NCI-H146 treated with DMSO at 0.1 percent for 48 hours (cell line): ENCODE measurements around the gene SLC9C1.

Experiments
- DNase-seq: peaks from one replicate; lab custom pipeline; 2025; ENCODE audit not compliant: unreplicated experiment; lab: John Stamatoyannopoulos, UW

SLC9C1 gene

DNA sequence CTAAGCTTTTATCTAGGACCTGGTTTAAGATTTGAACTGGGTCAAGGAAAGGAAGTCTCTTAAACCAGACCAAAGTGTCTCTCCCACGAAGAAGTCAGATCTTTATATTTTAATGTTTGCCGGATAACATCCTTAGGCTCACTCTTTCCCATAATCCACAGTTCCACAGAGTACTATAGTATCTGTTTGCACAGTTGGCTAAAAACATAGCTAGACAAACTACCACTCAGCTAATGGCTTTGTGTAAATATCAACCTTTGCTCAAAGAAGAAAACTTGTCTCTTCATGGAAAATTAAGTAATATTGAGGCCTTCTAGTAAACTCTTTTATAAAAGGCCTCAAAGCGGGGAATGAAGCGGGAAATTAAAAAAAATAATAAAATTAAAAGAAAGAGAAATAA is 13.5 kb upstream of the SLC9C1 start:
- DNase-seq: no peak

- no peak for DNase-seq
Measured at GRCh38 chr3:112306825-112307224, 12.8 kb upstream of the SLC9C1 start.

- DNase-seq: no peak
Measured at GRCh38 chr3:112304611-112305010, 10.6 kb upstream of the SLC9C1 start.

GRCh38 chr3:112303764-112304325 is 9.8 kb upstream of the SLC9C1 start:
- no peak for DNase-seq

- no peak for DNase-seq
Measured at GRCh38 chr3:112302881-112303763, 9.1 kb upstream of the SLC9C1 start.

GRCh38 chr3:112302150-112302830 is 8.3 kb upstream of the SLC9C1 start:
- no peak for DNase-seq

- DNase-seq: no peak
Measured at GRCh38 chr3:112298781-112299180, 4.8 kb upstream of the SLC9C1 start.

DNA sequence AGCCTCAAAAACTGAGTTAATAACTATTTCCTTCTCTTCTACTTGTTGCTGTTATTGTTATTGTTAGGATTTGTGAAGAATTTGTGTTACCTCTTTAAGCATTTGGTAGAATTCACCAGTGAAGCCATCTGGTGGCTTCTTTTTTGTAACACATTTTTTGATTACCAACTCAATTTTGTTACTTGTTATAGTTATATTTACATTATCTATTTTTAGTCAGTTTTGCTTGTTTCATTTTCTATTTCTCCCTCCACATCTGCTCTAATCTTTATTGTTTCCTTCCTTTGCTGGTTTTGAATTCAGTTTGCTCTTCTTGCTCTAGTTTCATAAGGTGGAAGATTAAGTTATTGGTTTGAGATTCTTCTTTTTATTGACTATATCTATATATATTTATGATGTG is 3.7 kb upstream of the SLC9C1 start:
- DNase-seq: no peak

DNA sequence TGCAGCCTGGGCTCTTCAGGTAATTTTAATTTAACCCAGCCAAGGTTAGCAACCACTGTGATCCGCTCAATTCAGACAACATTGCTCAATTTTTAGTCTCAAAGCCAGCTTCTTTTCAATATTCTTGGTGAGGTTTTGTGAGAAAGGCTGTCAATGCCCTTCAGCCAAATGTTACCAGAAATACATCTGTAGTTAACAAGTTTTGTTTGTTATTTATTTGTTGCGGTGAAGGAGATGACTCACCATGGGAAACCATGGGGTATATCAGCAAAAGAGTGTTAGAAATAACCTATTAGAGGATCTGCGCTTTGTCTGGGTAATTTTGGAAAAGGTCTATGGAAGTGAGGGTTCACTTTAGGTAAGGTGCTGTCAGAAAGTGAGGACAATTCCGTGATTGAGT is 5.0 kb downstream of the SLC9C1 start:
- no peak for DNase-seq

- no peak for DNase-seq
Measured at GRCh38 chr3:112280266-112280665, 13.8 kb downstream of the SLC9C1 start.

DNA sequence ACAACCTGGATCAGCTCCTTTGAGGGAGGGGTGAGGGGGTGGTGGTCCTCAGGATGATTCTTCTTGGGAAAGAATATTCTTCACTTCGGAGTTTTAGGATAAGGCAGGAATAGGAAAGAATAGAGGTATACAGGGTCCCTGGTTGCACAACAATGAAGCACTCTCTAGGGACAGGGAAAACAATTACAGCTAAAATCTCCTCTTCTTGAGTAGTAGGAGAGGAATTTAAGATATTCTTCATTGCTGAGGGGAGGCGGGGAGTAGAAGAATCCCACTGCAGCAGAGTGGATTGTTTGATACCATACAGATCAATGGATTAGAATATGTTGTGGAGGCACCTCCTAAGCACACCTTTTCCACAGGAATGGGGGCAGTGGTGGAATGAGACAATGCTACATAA is 20.5 kb downstream of the SLC9C1 start:
- no peak for DNase-seq

GRCh38 chr3:112261742-112262141 is 32.3 kb downstream of the SLC9C1 start:
- no peak for DNase-seq

- no peak for DNase-seq
Measured at GRCh38 chr3:112260563-112260962, 33.5 kb downstream of the SLC9C1 start.

GRCh38 chr3:112253301-112253971 is 40.6 kb downstream of the SLC9C1 start:
- no peak for DNase-seq

GRCh38 chr3:112247900-112248299 is 46.1 kb downstream of the SLC9C1 start:
- no peak for DNase-seq

DNA sequence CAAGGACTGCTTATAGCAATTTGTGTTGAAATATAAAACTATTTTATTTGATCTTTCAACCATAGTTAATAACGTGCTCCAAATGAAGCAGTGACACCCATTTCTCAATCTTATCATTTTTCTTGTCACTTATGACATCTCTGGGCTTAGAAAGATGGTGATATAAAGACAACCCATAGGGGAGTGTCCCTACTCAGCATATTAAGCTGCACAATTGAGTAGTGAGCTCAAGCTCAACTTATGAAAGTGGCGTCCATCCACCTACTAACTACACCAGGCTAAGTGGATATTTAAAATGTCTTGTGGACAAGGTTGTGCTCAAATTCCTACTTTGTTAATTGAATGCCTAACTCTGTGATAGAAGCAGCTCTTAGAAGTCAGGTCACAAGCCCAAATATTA is 46.7 kb downstream of the SLC9C1 start:
- no peak for DNase-seq

DNA sequence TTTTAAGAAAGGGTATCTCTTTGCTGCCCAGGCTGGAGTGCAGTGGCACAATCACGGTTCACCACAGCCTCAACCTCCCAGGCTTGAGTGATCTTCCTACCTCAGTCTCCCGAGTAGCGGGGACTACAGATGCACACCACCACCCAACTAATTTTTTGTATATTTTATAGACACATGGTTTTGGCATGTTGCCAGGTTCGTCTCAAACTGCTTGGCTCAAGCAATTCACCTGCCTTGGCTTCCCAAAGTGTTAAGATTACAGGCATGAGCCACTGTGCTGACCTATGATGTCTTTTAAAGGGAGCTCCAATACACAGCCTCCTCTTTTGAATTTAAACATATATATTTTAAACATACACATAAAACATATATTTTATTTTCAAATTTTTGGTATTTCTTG is 60.9 kb downstream of the SLC9C1 start:
- DNase-seq: no peak

- no peak for DNase-seq
Measured at GRCh38 chr3:112231727-112232126, 62.3 kb downstream of the SLC9C1 start.

GRCh38 chr3:112230033-112230432 is 64.0 kb downstream of the SLC9C1 start:
- DNase-seq: no peak

GRCh38 chr3:112228786-112229185 is 65.2 kb downstream of the SLC9C1 start:
- DNase-seq: no peak

- DNase-seq: no peak
Measured at GRCh38 chr3:112200317-112200666, 93.7 kb downstream of the SLC9C1 start.
